SU-DHL-6 (cell line): ENCODE measurements around the gene KRTAP5-8.
"Not testable (repeated sequence)": the region's sequence is repeated elsewhere in the genome, so short reads cannot be mapped to it uniquely, and the experiment has no call there.

Source experiments
- EZH2phosphoT487 ChIP-seq: fragments of 200-600 bp; sonication (generic), shearing (Covaris generic); conservative IDR thresholded peaks from 2 replicates; pipeline ENCODE4 v1.6.1; 2018; ENCODE audit warnings: mild to moderate bottlenecking, antibody characterized with exemption, low read length, moderate library complexity, mixed read lengths
- TF ChIP-seq, protein P1 (sequence below): fragments of 200-600 bp; sonication (generic); IDR thresholded peaks from one replicate; pipeline ENCODE4 v1.5.1; 2017; ENCODE audit warnings: antibody characterized with exemption, mild to moderate bottlenecking, low read length, moderate library complexity; ENCODE audit not compliant: insufficient read depth, poor library complexity, severe bottlenecking

DNA sequence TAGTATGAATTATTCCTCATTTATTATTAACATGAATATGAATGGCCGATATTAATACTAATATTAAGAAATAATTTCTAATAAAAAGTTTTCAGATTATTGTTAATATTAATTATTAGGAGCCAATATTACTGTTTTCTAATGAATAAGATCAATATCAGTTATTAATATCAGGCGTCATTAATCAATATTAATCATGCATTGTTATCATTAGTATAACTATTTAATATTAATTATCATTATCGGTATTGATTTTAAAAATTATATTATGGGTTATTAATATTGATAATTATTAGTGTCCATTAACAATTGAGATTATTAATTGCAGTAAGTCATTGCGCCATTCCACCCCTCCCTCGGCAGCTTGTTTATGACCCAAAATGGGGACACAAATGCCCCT is 47.8 kb downstream of the KRTAP5-8 start:
- TF ChIP-seq, protein P1, sequence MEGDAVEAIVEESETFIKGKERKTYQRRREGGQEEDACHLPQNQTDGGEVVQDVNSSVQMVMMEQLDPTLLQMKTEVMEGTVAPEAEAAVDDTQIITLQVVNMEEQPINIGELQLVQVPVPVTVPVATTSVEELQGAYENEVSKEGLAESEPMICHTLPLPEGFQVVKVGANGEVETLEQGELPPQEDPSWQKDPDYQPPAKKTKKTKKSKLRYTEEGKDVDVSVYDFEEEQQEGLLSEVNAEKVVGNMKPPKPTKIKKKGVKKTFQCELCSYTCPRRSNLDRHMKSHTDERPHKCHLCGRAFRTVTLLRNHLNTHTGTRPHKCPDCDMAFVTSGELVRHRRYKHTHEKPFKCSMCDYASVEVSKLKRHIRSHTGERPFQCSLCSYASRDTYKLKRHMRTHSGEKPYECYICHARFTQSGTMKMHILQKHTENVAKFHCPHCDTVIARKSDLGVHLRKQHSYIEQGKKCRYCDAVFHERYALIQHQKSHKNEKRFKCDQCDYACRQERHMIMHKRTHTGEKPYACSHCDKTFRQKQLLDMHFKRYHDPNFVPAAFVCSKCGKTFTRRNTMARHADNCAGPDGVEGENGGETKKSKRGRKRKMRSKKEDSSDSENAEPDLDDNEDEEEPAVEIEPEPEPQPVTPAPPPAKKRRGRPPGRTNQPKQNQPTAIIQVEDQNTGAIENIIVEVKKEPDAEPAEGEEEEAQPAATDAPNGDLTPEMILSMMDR, result not testable (repeated sequence)
- TF ChIP-seq EZH2phosphoT487, result not testable (repeated sequence)
